Liver (tissue), 9 donors: ENCODE results near the gene CFAP61. TPM values are rescaled to one million over a fixed set of nuclear protein-coding genes. Genes with fewer than 3 reads are reported as not detected.

ENCODE experiments used
- DNase-seq: peaks from one replicate; pipeline ENCODE4 v3.0.0-alpha.2; 2017; ENCODE audit warnings: low spot score
- H3K27ac ChIP-seq, 2 donors: one replicate each; pipeline ENCODE4 v1.7.0; 2013; ENCODE audit warnings: inconsistent platforms in 2 of 2, low read length in 2 of 2, control low read depth in 1 of 2, low read depth in 1 of 2, mild to moderate bottlenecking in 1 of 2
- H3K27me3 ChIP-seq, 4 donors: one replicate each; pipeline versions ENCODE4 v1.6.1 to v1.7.0; 2013; ENCODE audit warnings: low read length in 3 of 4, inconsistent platforms in 1 of 4, mild to moderate bottlenecking in 1 of 4, moderate library complexity in 1 of 4; ENCODE audit not compliant: control insufficient read depth in 4 of 4, insufficient read depth in 4 of 4
- H3K36me3 ChIP-seq, 4 donors: one replicate each; pipeline versions ENCODE4 v1.6.1 to v1.7.0; 2013; ENCODE audit warnings: low read length in 3 of 4, mild to moderate bottlenecking in 3 of 4, low read depth in 1 of 4, moderate library complexity in 1 of 4; ENCODE audit not compliant: control insufficient read depth in 4 of 4, insufficient read depth in 3 of 4
- H3K4me1 ChIP-seq, 4 donors: one replicate each; pipeline versions ENCODE4 v1.6.1 to v1.7.0; 2013; ENCODE audit warnings: low read length in 3 of 4, mild to moderate bottlenecking in 3 of 4, moderate library complexity in 1 of 4; ENCODE audit not compliant: control insufficient read depth in 4 of 4, insufficient read depth in 4 of 4
- H3K4me3 ChIP-seq, 3 donors: one replicate each; pipeline versions ENCODE4 v1.6.1 to v1.7.0; 2013; ENCODE audit warnings: low read length in 3 of 3, control low read depth in 1 of 3, low read depth in 1 of 3, mild to moderate bottlenecking in 1 of 3
- H3K9ac ChIP-seq, 2 donors: one replicate each; pipeline ENCODE4 v1.7.0; 2013; ENCODE audit warnings: low read length in 2 of 2, mild to moderate bottlenecking in 2 of 2, moderate library complexity in 2 of 2, control low read depth in 1 of 2, low read depth in 1 of 2
- H3K9me3 ChIP-seq, 4 donors: one replicate each; pipeline versions ENCODE4 v1.6.1 to v1.7.0; 2013; ENCODE audit warnings: low read length in 3 of 4; ENCODE audit not compliant: control insufficient read depth in 4 of 4
- ATF3 ChIP-seq: IDR thresholded peaks from 2 replicates; pipeline ENCODE4 v1.6.1; 2016; ENCODE audit warnings: antibody characterized with exemption
- EGR1 ChIP-seq, 2 donors: IDR thresholded peaks; 2 replicates each; pipeline ENCODE4 v1.6.1; 2016 to 2018; ENCODE audit warnings: antibody characterized with exemption in 2 of 2, low read depth in 2 of 2
- FOXA1 ChIP-seq: IDR thresholded peaks from 2 replicates; pipeline ENCODE4 v1.6.1; 2016; ENCODE audit warnings: antibody characterized with exemption
- FOXA2 ChIP-seq: IDR thresholded peaks from 2 replicates; pipeline ENCODE4 v1.6.1; 2016; ENCODE audit warnings: antibody characterized with exemption
- HNF4A ChIP-seq, 2 donors: conservative IDR thresholded peaks; 2 replicates each; pipeline ENCODE4 v1.6.1; 2016; ENCODE audit warnings: antibody characterized with exemption in 2 of 2, mild to moderate bottlenecking in 2 of 2
- HNF4G ChIP-seq: IDR thresholded peaks from 2 replicates; pipeline ENCODE4 v1.6.1; 2016; ENCODE audit warnings: antibody characterized with exemption
- JUND ChIP-seq, 2 donors: IDR thresholded peaks; 2 replicates each; pipeline ENCODE4 v1.6.1; 2016; ENCODE audit warnings: antibody characterized with exemption in 2 of 2
- NR2F2 ChIP-seq: IDR thresholded peaks from 2 replicates; pipeline ENCODE4 v1.6.1; 2016; ENCODE audit warnings: antibody characterized with exemption
- RAD21 ChIP-seq, 2 donors: IDR thresholded peaks; 2 replicates each; pipeline ENCODE4 v1.6.1; 2016; ENCODE audit warnings: antibody characterized with exemption in 2 of 2, mild to moderate bottlenecking in 2 of 2
- RXRA ChIP-seq, 2 donors: IDR thresholded peaks; 2 replicates each; pipeline ENCODE4 v1.6.1; 2017 to 2018; ENCODE audit warnings: antibody characterized with exemption in 2 of 2, mild to moderate bottlenecking in 1 of 2
- SP1 ChIP-seq: IDR thresholded peaks from 2 replicates; pipeline ENCODE4 v1.6.1; 2018; ENCODE audit warnings: antibody characterized with exemption, mild to moderate bottlenecking
- TAF1 ChIP-seq: conservative IDR thresholded peaks from 2 replicates; pipeline ENCODE4 v1.6.1; 2016; ENCODE audit warnings: antibody characterized with exemption, mild to moderate bottlenecking
- YY1 ChIP-seq: IDR thresholded peaks from 2 replicates; pipeline ENCODE4 v1.6.1; 2016; ENCODE audit warnings: antibody characterized with exemption, mild to moderate bottlenecking
- WGBS: extraction: QIAGEN DNeasy Blood & Tissue Kit; methylation state at CpG from one replicate; pipeline ENCODE4 v1.1.7; 2013; 5-methylcytosine and 5-hydroxymethylcytosine counted together
- polyA plus RNA-seq, 2 donors: library from polyadenylated mRNA; stranded (reverse) in 1 of 2; unstranded in 1 of 2; fragments of 200-250 nt in 1 of 2; fragments of >200 nt in 1 of 2; fragmentation: Nextera tagmentation in 1 of 2; extraction: Ambion mirVana in 1 of 2; gene quantifications; one replicate each; pipeline versions ENCODE4 v1.2.1 to v1.2.3, GENCODE V29; 2013 to 2015
- total RNA-seq, 2 donors: library from RNA; depleted of rRNA; stranded (reverse); fragments of >200 nt; gene quantifications; one replicate each; pipeline ENCODE4 v1.2.3, GENCODE V29; 2014
- TF ChIP-seq, protein P1 (sequence below): IDR thresholded peaks from 2 replicates; pipeline ENCODE4 v1.6.1; 2016; ENCODE audit warnings: antibody characterized with exemption
- TF ChIP-seq, protein P2 (sequence below): IDR thresholded peaks from 2 replicates; pipeline ENCODE4 v1.6.1; 2016; ENCODE audit warnings: antibody characterized with exemption, mild to moderate bottlenecking
- TF ChIP-seq, protein P3 (sequence below): IDR thresholded peaks from 2 replicates; pipeline ENCODE4 v1.6.1; 2016; ENCODE audit warnings: antibody characterized with exemption
- TF ChIP-seq, protein P4 (sequence below): fragments of 150-350 bp; IDR thresholded peaks from 2 replicates; pipeline ENCODE4 v1.5.1; 2017; ENCODE audit warnings: improper control_type of control experiment, low read depth, low read length; ENCODE audit not compliant: missing input control
- donor health status: healthy.
- donor health status: healthy.
- donor health status: healthy.
- donor health status: healthy.
- donor health status: healthy.

The CFAP61 gene
- total and polyA plus RNA-seq, 4 donors: 0.05 TPM; not detected in 3

GRCh38 chr20:20060234-20060998 is 8.1 kb downstream of the CFAP61 start:
- Histone ChIP-seq H3K4me1 (no peaks in the 10 kb centered on the region), H3K9me3 (no peaks in the 10 kb centered on the region), H3K4me3 (no peak overlapping the region), H3K27ac (no peak overlapping the region), H3K36me3 (no peaks in the 10 kb centered on the region), H3K9ac (no peak overlapping the region), H3K27me3 (no peaks in the 10 kb centered on the region)
- 87% methylated on average over 6 of the region's 6 CpGs for WGBS
- DNase-seq: no peak
- TF ChIP-seq JUND (IDR thresholded peaks at IDR 0.05) (no peak), NR2F2 (no peak), FOXA1 (no peak), HNF4G (no peak), SP1 (no peak), HNF4A (conservative IDR thresholded peaks at IDR 0.05) (no peak), TAF1 (no peak), YY1 (no peak), RAD21 (IDR thresholded peaks at IDR 0.05) (no peak), FOXA2 (no peak), EGR1 (IDR thresholded peaks at IDR 0.05; ENCODE audit: low read depth in 2 of 2) (no peak), ATF3 (no peak), RXRA (IDR thresholded peaks at IDR 0.05) (no peak)
- TF ChIP-seq, protein P1, sequence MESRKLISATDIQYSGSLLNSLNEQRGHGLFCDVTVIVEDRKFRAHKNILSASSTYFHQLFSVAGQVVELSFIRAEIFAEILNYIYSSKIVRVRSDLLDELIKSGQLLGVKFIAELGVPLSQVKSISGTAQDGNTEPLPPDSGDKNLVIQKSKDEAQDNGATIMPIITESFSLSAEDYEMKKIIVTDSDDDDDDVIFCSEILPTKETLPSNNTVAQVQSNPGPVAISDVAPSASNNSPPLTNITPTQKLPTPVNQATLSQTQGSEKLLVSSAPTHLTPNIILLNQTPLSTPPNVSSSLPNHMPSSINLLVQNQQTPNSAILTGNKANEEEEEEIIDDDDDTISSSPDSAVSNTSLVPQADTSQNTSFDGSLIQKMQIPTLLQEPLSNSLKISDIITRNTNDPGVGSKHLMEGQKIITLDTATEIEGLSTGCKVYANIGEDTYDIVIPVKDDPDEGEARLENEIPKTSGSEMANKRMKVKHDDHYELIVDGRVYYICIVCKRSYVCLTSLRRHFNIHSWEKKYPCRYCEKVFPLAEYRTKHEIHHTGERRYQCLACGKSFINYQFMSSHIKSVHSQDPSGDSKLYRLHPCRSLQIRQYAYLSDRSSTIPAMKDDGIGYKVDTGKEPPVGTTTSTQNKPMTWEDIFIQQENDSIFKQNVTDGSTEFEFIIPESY: no peak
- TF ChIP-seq, protein P2, sequence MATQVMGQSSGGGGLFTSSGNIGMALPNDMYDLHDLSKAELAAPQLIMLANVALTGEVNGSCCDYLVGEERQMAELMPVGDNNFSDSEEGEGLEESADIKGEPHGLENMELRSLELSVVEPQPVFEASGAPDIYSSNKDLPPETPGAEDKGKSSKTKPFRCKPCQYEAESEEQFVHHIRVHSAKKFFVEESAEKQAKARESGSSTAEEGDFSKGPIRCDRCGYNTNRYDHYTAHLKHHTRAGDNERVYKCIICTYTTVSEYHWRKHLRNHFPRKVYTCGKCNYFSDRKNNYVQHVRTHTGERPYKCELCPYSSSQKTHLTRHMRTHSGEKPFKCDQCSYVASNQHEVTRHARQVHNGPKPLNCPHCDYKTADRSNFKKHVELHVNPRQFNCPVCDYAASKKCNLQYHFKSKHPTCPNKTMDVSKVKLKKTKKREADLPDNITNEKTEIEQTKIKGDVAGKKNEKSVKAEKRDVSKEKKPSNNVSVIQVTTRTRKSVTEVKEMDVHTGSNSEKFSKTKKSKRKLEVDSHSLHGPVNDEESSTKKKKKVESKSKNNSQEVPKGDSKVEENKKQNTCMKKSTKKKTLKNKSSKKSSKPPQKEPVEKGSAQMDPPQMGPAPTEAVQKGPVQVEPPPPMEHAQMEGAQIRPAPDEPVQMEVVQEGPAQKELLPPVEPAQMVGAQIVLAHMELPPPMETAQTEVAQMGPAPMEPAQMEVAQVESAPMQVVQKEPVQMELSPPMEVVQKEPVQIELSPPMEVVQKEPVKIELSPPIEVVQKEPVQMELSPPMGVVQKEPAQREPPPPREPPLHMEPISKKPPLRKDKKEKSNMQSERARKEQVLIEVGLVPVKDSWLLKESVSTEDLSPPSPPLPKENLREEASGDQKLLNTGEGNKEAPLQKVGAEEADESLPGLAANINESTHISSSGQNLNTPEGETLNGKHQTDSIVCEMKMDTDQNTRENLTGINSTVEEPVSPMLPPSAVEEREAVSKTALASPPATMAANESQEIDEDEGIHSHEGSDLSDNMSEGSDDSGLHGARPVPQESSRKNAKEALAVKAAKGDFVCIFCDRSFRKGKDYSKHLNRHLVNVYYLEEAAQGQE: no peak
- TF ChIP-seq, protein P3, sequence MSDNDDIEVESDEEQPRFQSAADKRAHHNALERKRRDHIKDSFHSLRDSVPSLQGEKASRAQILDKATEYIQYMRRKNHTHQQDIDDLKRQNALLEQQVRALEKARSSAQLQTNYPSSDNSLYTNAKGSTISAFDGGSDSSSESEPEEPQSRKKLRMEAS: no peak
- TF ChIP-seq, protein P4, sequence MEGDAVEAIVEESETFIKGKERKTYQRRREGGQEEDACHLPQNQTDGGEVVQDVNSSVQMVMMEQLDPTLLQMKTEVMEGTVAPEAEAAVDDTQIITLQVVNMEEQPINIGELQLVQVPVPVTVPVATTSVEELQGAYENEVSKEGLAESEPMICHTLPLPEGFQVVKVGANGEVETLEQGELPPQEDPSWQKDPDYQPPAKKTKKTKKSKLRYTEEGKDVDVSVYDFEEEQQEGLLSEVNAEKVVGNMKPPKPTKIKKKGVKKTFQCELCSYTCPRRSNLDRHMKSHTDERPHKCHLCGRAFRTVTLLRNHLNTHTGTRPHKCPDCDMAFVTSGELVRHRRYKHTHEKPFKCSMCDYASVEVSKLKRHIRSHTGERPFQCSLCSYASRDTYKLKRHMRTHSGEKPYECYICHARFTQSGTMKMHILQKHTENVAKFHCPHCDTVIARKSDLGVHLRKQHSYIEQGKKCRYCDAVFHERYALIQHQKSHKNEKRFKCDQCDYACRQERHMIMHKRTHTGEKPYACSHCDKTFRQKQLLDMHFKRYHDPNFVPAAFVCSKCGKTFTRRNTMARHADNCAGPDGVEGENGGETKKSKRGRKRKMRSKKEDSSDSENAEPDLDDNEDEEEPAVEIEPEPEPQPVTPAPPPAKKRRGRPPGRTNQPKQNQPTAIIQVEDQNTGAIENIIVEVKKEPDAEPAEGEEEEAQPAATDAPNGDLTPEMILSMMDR: no peak
